NCI-H146 treated with DMSO at 0.1 percent for 48 hours (cell line): ENCODE data around the gene GIPC1.
"Not testable (repeated sequence)": the region's sequence is repeated elsewhere in the genome, so short reads cannot be mapped to it uniquely, and the experiment has no call there.

Experiments used
- DNase-seq: peaks from one replicate; lab custom pipeline; 2025; ENCODE audit not compliant: unreplicated experiment; lab: John Stamatoyannopoulos, UW

Gene GIPC1

DNA sequence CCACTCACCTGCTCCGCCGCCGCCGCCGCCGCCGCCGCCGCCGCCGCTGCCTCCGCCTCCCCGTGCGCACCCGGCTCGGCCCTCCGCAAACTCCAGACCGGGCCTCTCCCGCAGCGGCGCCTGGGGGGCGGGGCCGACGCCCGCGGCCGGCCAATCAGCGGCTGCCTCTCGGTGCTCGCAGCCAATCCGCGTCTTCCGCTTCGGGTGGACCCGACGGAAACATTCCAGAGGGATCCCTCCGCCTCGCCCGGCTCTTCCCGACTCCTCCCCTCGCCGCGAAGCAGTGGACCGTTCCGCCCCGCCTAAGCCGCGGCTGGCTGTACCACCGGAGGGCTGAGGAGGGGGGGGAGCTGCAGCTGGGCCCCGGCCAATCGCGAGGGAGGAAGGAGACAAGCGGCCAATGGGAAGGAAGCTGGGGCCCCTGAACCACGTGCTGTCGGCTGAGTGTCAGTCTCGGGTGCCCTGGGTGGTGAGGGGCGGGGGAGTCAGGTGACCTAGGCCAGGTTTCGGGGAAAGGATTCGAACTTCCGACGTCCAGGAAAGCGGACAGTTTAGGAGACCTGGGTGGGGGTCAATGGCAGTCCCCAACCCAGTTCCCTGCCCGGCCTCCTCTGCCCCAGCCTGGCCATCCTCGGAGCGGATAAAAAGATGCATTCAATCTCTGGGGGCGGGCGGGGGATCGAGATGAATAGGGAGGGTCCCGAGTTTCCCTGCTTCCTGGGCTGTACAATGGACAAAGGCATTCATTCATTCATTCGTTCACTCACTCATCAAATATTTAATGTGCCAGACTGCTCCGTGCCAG, at the start of gene GIPC1:
GIPC1 (minus strand) TSS at position 99 of the 805 bp plus-strand sequence. CDS start 13,151 bp downstream, outside the sequence.
- DNase-seq: peak; percentile 97

DNA sequence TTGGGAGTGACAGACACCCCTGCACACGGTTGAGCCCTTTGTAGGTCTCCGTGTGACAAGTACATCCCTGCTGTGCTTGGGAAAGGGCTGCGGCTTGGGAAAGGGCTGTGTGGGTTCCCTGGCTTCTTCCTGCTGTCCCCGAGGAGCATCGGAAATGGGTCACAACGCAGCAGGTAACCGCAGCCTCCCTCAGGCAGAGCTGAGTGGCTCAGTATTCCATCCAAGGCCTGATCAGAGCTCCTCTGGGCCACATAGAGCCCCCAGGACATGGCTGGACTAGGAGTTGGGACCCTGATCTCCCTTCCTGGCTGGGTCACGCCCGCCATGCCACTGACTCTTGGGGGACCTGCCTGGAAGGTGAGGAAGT, 49.8 kb upstream of the GIPC1 start:
- no peak for DNase-seq

- DNase-seq: no peak
Measured at GRCh38 chr19:14544977-14545715, 49.2 kb upstream of the GIPC1 start.

- no peak for DNase-seq
Measured at GRCh38 chr19:14544047-14544446, 48.1 kb upstream of the GIPC1 start.

DNA sequence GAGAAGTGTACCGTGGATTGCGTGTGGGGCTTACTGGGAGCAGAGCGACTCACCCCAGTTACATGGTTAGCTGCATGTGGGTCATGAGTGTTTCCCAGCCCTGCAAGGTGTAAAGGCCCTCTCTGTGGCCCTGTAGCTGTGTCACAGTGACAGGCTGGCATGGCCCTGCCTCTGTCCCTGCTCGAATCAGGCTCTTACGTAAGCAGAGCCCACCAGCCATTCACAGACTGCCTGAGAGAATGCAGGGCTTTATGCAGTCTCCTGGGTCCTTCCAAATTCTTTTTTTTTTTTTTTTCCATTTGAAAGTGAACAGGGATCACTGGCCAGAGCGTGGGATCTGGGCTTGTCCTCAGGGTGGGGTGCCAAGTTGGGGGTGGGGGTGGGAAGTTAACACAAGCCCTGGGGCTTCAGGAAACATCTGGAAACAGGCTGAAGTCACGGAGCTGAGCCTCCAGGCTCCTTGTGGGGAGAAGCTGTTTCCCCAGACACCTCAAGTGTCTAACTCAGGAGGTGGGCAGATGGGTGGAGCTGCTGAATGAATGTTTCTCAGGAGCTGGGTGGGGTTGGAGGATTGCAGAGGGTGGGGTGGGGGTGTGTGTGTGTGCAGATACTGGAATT, 46.9 kb upstream of the GIPC1 start:
- DNase-seq: no peak

DNA sequence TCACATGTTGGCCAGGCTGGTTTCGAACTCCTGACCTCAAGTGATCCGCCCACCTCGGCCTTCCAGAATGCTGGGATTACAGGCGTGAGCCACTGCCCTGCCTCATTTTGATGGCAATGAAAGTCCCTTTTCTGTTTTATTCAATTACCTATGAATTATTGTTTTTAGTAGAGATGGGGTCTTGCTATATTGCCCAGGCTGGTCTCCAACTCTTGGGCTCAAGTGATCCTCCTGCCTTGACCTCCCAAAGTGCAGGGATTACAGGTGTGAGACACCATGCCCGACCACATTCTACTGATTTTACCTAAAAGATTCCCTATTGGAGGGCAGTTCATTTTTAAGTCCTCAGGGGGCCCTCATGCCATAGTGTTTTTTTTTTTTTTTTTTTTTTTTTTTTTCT, 46.1 kb upstream of the GIPC1 start:
- not testable (repeated sequence) for DNase-seq

- DNase-seq: no peak
Measured at GRCh38 chr19:14540741-14541525, 45.0 kb upstream of the GIPC1 start.

GRCh38 chr19:14536926-14537692, 41.2 kb upstream of the GIPC1 start:
- no peak for DNase-seq

- DNase-seq: no peak
Measured at GRCh38 chr19:14533450-14533849, 37.5 kb upstream of the GIPC1 start.

DNA sequence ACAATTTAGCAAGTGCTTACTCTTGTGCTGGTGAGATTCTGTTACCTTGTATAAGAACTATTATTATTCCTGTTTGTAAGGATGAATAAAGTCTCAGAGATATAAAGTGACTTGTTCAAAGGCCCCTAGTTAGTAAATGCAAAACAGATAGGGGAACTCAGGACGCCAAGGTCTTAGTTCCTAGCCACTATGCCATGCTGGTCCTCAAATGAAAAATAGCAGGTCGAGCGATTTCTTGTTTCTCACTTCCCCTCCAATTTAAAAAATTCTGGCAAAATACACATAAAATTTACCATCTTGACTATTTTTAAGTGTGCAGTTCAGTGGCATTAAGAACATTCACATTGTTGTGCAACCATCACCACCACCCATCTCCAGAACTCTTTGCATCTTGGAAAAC, 34.6 kb upstream of the GIPC1 start:
- DNase-seq: no peak

DNA sequence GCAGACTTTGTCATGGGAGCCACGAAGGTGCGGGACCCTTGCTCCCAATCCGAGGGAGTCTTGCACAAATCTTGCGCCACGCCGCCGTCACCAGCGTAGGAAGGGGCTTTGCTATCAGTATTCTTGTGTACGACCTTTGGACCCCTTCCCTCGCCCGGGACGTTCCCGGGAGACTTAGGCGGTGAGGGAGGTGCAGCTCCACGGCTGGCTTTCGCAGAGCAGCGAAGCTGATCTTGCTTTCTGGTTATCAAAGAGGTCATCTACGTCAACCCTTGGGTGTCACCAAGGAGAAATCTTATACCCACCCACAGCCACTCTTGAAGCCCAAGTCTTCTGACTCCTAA, 34.0 kb upstream of the GIPC1 start:
- DNase-seq: no peak

- peak; percentile 99 for DNase-seq
Measured at GRCh38 chr19:14529254-14530004, 33.5 kb upstream of the GIPC1 start, which contains the start of gene TECR. TSS of gene TECR (plus strand) at chr19:14529594. CDS start at chr19:14529697, 103 bp downstream.

- DNase-seq: no peak
Measured at GRCh38 chr19:14528419-14529253, 32.7 kb upstream of the GIPC1 start.

DNA sequence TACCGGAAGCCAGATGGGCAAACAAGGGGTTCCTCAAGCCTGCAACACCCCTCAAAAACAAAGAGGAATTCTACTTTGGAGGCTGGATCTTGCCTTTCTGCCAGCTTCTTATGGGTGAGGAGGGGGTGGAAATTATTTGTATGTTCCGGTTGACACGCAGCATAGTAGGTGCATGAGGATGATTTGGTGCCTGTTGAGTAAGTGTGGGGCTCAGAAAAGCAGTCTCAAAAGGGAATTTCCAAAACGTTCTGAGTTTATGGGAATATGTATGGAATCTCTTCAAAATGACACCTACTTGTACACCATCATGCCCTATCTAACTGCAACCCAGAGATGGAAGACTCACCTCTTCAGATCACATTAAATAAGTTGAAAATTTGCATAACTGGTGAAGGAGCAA, 30.5 kb upstream of the GIPC1 start:
- no peak for DNase-seq

DNA sequence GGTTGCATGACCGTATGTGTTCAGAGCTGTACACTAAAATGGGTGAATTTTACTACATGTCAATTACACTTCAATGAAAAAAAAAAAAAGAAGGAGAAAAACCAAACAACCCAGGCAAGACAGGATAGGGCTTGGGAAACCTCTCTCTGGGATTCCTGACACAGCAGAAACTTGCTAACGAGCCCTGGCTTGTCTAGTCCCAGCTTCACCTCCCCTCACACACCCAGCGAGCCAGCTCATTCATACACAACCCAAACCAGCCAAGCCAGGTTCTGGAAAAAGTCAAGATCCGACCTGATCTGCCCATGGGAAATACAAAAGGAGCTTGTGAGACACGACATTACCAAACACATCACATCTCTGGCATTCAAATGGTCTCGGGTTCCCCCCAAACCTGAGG, 29.8 kb upstream of the GIPC1 start:
- no peak for DNase-seq

GRCh38 chr19:14520543-14520942, 24.6 kb upstream of the GIPC1 start:
- no peak for DNase-seq

GRCh38 chr19:14519860-14520407, 24.0 kb upstream of the GIPC1 start:
- DNase-seq: no peak

- no peak for DNase-seq
Measured at GRCh38 chr19:14519245-14519859, 23.4 kb upstream of the GIPC1 start.
